Activated naive CD4-positive, alpha-beta T cell treated with anti-CD3 and anti-CD28 coated beads, Interleukin-2, amount 50 U/mL, for 72 hours (primary cell): ENCODE results near the gene TBC1D8. TPM values are rescaled to one million over a fixed set of nuclear protein-coding genes. Genes with fewer than 3 reads are reported as not detected.
A peak's percentile ranks its signal among the peaks of the same experiment; 100 is the strongest.

Experiments
- ATAC-seq, 2 donors: fragments of 150-1000 bp; cut with Tn5 transposase; 2 replicates each; pipeline ENCODE4 v1.10.0; 2021; ENCODE audit warnings: mild to moderate bottlenecking in 2 of 2, moderate library complexity in 2 of 2
- DNase-seq, 2 donors: peaks; one replicate each; pipeline ENCODE4 v3.0.0; 2021 to 2022; ENCODE audit warnings: low spot score in 2 of 2
- H3K27ac Mint-ChIP-seq, 2 donors: one replicate each; pipeline ENCODE4 v1.8.0; 2022; ENCODE audit warnings: mild to moderate bottlenecking in 2 of 2, mixed read lengths in 2 of 2
- H3K36me3 Mint-ChIP-seq, 2 donors: one replicate each; pipeline ENCODE4 v1.8.0; 2022; ENCODE audit warnings: mixed read lengths in 2 of 2
- H3K9me3 Mint-ChIP-seq, 2 donors: one replicate each; pipeline ENCODE4 v1.8.0; 2022; ENCODE audit warnings: mixed read lengths in 2 of 2
- total RNA-seq, 2 donors: library from RNA; stranded (reverse); gene quantifications; one replicate each; pipeline ENCODE4 v1.2.3, GENCODE V29; 2022

Gene TBC1D8
- total RNA-seq, 2 donors from 2014 or later = 2.6 to 12.1 TPM

GRCh38 chr2:101109451-101110118, 41.6 kb downstream of the TBC1D8 start:
- Mint-ChIP-seq H3K9me3 (no peaks in the 10 kb centered on the region), H3K36me3 (no peaks in the 10 kb centered on the region), H3K27ac (no peak overlapping the region)
- DNase-seq (no peak), ATAC-seq (no peak)

- ATAC-seq (no peak), DNase-seq (no peak)
- no peaks in the 10 kb centered on the region for H3K9me3 Mint-ChIP-seq
- no peaks in the 10 kb centered on the region for H3K36me3 Mint-ChIP-seq
- no peak overlapping the region for H3K27ac Mint-ChIP-seq
Observed at GRCh38 chr2:101108357-101108756, 42.8 kb downstream of the TBC1D8 start.

- DNase-seq = no peak
- H3K36me3 Mint-ChIP-seq = peaks cover 4 to 11% of the 10 kb centered on the region in 2 donors
- ATAC-seq = no peak
- peaks cover 4 to 5% of the 10 kb centered on the region in 2 donors for H3K9me3 Mint-ChIP-seq
- no peak overlapping the region for H3K27ac Mint-ChIP-seq
Observed at GRCh38 chr2:101107241-101107640, 43.9 kb downstream of the TBC1D8 start.

GRCh38 chr2:101106453-101107181, 44.6 kb downstream of the TBC1D8 start:
- ATAC-seq = no peak
- DNase-seq = no peak
- H3K9me3 Mint-ChIP-seq = peaks cover 5 to 8% of the 10 kb centered on the region in 2 donors
- peaks cover 4 to 12% of the 10 kb centered on the region in 2 donors for H3K36me3 Mint-ChIP-seq
- H3K27ac Mint-ChIP-seq = no peak overlapping the region

- no peak overlapping the region for H3K27ac Mint-ChIP-seq
- ATAC-seq (no peak), DNase-seq (no peak)
- peaks cover 4 to 12% of the 10 kb centered on the region in 2 donors for H3K36me3 Mint-ChIP-seq
- H3K9me3 Mint-ChIP-seq = peaks cover 11 to 17% of the 10 kb centered on the region in 2 donors
Observed at GRCh38 chr2:101105654-101106053, 45.5 kb downstream of the TBC1D8 start.

- no peak for DNase-seq
- ATAC-seq = no peak
- H3K9me3 Mint-ChIP-seq = peaks cover 29 to 40% of the 10 kb centered on the region in 2 donors
- H3K27ac Mint-ChIP-seq = no peak overlapping the region
- peaks cover 18% of the 10 kb centered on the region in 2 donors for H3K36me3 Mint-ChIP-seq
Observed at GRCh38 chr2:101097638-101098037, 53.5 kb downstream of the TBC1D8 start.

- Mint-ChIP-seq H3K9me3 (peaks cover 24 to 34% of the 10 kb centered on the region in 2 donors), H3K36me3 (peaks cover 13% of the 10 kb centered on the region in 2 donors), H3K27ac (no peak overlapping the region)
- DNase-seq = no peak
- ATAC-seq = no peak
Observed at GRCh38 chr2:101096619-101097142, 54.5 kb downstream of the TBC1D8 start.

- H3K36me3 Mint-ChIP-seq = peaks cover 12 to 13% of the 10 kb centered on the region in 2 donors
- H3K27ac Mint-ChIP-seq = no peak overlapping the region
- peaks cover 11 to 19% of the 10 kb centered on the region in 2 donors for H3K9me3 Mint-ChIP-seq
- ATAC-seq = no peak
- DNase-seq = no peak
Observed at GRCh38 chr2:101094351-101094750, 56.8 kb downstream of the TBC1D8 start.

GRCh38 chr2:101089942-101090799, 61.0 kb downstream of the TBC1D8 start:
- Mint-ChIP-seq H3K36me3 (no peaks in the 10 kb centered on the region), H3K27ac (peak overlapping the region in 1 of 2 donors; percentile 65), H3K9me3 (no peaks in the 10 kb centered on the region)
- ATAC-seq (no peak), DNase-seq (no peak)

- ATAC-seq = peak; percentile 41 to 99
- Mint-ChIP-seq H3K27ac (no peak overlapping the region), H3K36me3 (no peaks in the 10 kb centered on the region), H3K9me3 (no peaks in the 10 kb centered on the region)
- DNase-seq = peak in 1 of 2 donors; percentile 58
Observed at GRCh38 chr2:101089419-101089818, 61.8 kb downstream of the TBC1D8 start.

- DNase-seq = no peak
- no peak for ATAC-seq
- no peak overlapping the region for H3K27ac Mint-ChIP-seq
- no peaks in the 10 kb centered on the region for H3K9me3 Mint-ChIP-seq
- H3K36me3 Mint-ChIP-seq = no peaks in the 10 kb centered on the region
Observed at GRCh38 chr2:101087638-101088037, 63.5 kb downstream of the TBC1D8 start.

- no peak for DNase-seq
- no peak for ATAC-seq
- Mint-ChIP-seq H3K9me3 (no peaks in the 10 kb centered on the region), H3K36me3 (no peaks in the 10 kb centered on the region), H3K27ac (no peak overlapping the region)
Observed at GRCh38 chr2:101083613-101084012, 67.6 kb downstream of the TBC1D8 start.

GRCh38 chr2:101082998-101083397, 68.2 kb downstream of the TBC1D8 start:
- Mint-ChIP-seq H3K27ac (no peak overlapping the region), H3K36me3 (no peaks in the 10 kb centered on the region), H3K9me3 (no peaks in the 10 kb centered on the region)
- ATAC-seq (no peak), DNase-seq (no peak)

- DNase-seq (no peak), ATAC-seq (no peak)
- no peak overlapping the region for H3K27ac Mint-ChIP-seq
- H3K9me3 Mint-ChIP-seq = no peaks in the 10 kb centered on the region
- H3K36me3 Mint-ChIP-seq = no peaks in the 10 kb centered on the region
Observed at GRCh38 chr2:101081375-101081907, 69.7 kb downstream of the TBC1D8 start.

- Mint-ChIP-seq H3K9me3 (peaks cover 0 to 5% of the 10 kb centered on the region in 2 donors), H3K27ac (no peak overlapping the region), H3K36me3 (no peaks in the 10 kb centered on the region)
- ATAC-seq = no peak
- DNase-seq = no peak
Observed at GRCh38 chr2:101080211-101081068, 70.7 kb downstream of the TBC1D8 start.

- H3K27ac Mint-ChIP-seq = no peak overlapping the region
- ATAC-seq = no peak
- H3K36me3 Mint-ChIP-seq = peaks cover 0 to 8% of the 10 kb centered on the region in 2 donors
- no peak for DNase-seq
- peaks cover 0 to 9% of the 10 kb centered on the region in 2 donors for H3K9me3 Mint-ChIP-seq
Observed at GRCh38 chr2:101076581-101076980, 74.6 kb downstream of the TBC1D8 start.
